Measurements from ENCODE around the gene ZFPL1. TPM values are rescaled to one million over a fixed set of nuclear protein-coding genes. Genes with fewer than 3 reads are reported as not detected.
A peak's percentile ranks its signal among the peaks of the same experiment; 100 is the strongest.

Gene ZFPL1
- total RNA-seq, 4 donors from 2014 or later = 35.7 to 42.0 (median 40.6) TPM

DNA sequence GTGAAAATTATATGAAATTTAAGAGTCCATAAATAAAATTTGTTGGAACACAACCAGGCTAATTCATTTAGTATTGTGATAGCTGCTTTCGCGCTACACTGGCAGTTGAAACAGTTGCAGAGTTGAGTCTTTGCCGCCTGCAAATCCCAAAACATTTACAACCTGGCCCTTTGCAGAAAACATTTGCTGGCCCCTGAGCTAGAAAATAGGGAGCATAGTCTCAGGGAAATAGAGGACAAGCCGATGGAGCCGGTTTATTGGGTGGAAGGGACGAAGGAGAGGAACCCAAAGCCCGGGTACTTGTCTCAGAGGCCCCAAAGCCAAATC lies 43.5 kb upstream of the ZFPL1 start:
- H3K27me3 ChIP-seq = no peaks in the 10 kb centered on the region
- H3K4me3 ChIP-seq = peak overlapping the region; percentile 56 to 94 (median 70)
- in situ Hi-C loops (cut with MboI; ENCODE audit: low sequenced_read_pairs in 4 of 4) = no loop called here
- TF ChIP-seq CTCF (IDR thresholded peaks at IDR 0.05 in 4 of 5, conservative IDR thresholded peaks at IDR 0.05 in 1 of 5) (no peak), POLR2A (IDR thresholded peaks at IDR 0.05) (no peak)
- intact Hi-C loops (cut with DNase I; ENCODE audit: low total_unique reads) = loop anchor here (1.0 to 5.0 kb wide), 2 partner anchors 26 to 42 kb away; partner anchors contain the start of genes ARL2, CDCA5 and ZFPL1
- H3K27ac ChIP-seq = peak overlapping the region; percentile 87 to 98 (median 92)
- no peaks in the 10 kb centered on the region for H3K9me3 ChIP-seq
- ATAC-seq = peak in 1 of 2 donors; percentile 6
- peaks cover 14 to 21% of the 10 kb centered on the region in 2 donors for H3K4me1 ChIP-seq
- no peak for DNase-seq
- H3K36me3 ChIP-seq = peaks cover 0 to 29% of the 10 kb centered on the region in 2 donors

- ATAC-seq (peak; percentile 96), DNase-seq (peak; percentile 73 to 89)
- TF ChIP-seq CTCF (IDR thresholded peaks at IDR 0.05 in 4 of 5, conservative IDR thresholded peaks at IDR 0.05 in 1 of 5) = no peak
- TF ChIP-seq POLR2A (IDR thresholded peaks at IDR 0.05) = peak; percentile 19 to 52
- Histone ChIP-seq H3K4me3 (peak within 1 kb of the TSS; percentile 56 to 94 (median 70)), H3K4me1 (peaks cover 14 to 21% of the 10 kb centered on the region in 2 donors), H3K27me3 (no peaks in the 10 kb centered on the region), H3K27ac (peak within 1 kb of the TSS; percentile 87 to 98 (median 92)), H3K36me3 (peaks cover 0 to 24% of the 10 kb centered on the region in 2 donors), H3K9me3 (no peaks in the 10 kb centered on the region)
- intact Hi-C loops (cut with DNase I; ENCODE audit: low total_unique reads) (loop anchor here (1.0 to 5.0 kb wide), 3 partner anchors 14 to 41 kb away; partner anchors contain the start of genes ARL2, CDCA5, SNX15 and ZFPL1), in situ Hi-C loops (cut with MboI; ENCODE audit: low sequenced_read_pairs in 4 of 4) (no loop called here)
Observed at GRCh38 chr11:65040847-65041622, 43.0 kb upstream of the ZFPL1 start, which contains the start of gene SAC3D1. SAC3D1 (plus strand) TSS chr11:65041210; CDS start chr11:65041293, 83 bp downstream.

GRCh38 chr11:65042891-65043290 lies 41.1 kb upstream of the ZFPL1 start:
- Histone ChIP-seq H3K9me3 (no peaks in the 10 kb centered on the region), H3K27ac (no peak overlapping the region), H3K27me3 (no peaks in the 10 kb centered on the region), H3K4me1 (peaks cover 14 to 21% of the 10 kb centered on the region in 2 donors), H3K36me3 (peaks cover 0 to 16% of the 10 kb centered on the region in 2 donors), H3K4me3 (no peak overlapping the region)
- ATAC-seq (no peak), DNase-seq (no peak)
- intact Hi-C loops (cut with DNase I; ENCODE audit: low total_unique reads) (loop anchor here (5.0 kb wide), 1 partner anchor 39 kb away; the partner anchor contains the start of genes CDCA5 and ZFPL1), in situ Hi-C loops (cut with MboI; ENCODE audit: low sequenced_read_pairs in 4 of 4) (no loop called here)
- TF ChIP-seq CTCF (IDR thresholded peaks at IDR 0.05 in 4 of 5, conservative IDR thresholded peaks at IDR 0.05 in 1 of 5) (no peak), POLR2A (IDR thresholded peaks at IDR 0.05) (no peak)

GRCh38 chr11:65043881-65044501 lies 40.0 kb upstream of the ZFPL1 start:
- intact Hi-C loops (cut with DNase I; ENCODE audit: low total_unique reads) = loop anchor here (5.0 kb wide), 1 partner anchor 38 kb away; the partner anchor contains the start of genes CDCA5 and ZFPL1
- no peaks in the 10 kb centered on the region for H3K27me3 ChIP-seq
- H3K36me3 ChIP-seq = peaks cover 0 to 10% of the 10 kb centered on the region in 2 donors
- TF ChIP-seq CTCF (IDR thresholded peaks at IDR 0.05 in 4 of 5, conservative IDR thresholded peaks at IDR 0.05 in 1 of 5) (no peak), POLR2A (IDR thresholded peaks at IDR 0.05) (no peak)
- ATAC-seq (no peak), DNase-seq (peak; percentile 9 to 36)
- H3K4me1 ChIP-seq = peaks cover 14 to 21% of the 10 kb centered on the region in 2 donors
- no peaks in the 10 kb centered on the region for H3K9me3 ChIP-seq
- no peak overlapping the region for H3K4me3 ChIP-seq
- in situ Hi-C loops (cut with MboI; ENCODE audit: low sequenced_read_pairs in 4 of 4) = no loop called here
- no peak overlapping the region for H3K27ac ChIP-seq
